GM23338 (cell line): ENCODE data around the gene THYN1. TPM values are rescaled to one million over a fixed set of nuclear protein-coding genes. Genes with fewer than 3 reads are reported as not detected.

Experiments
- ATAC-seq: fragments of 200-7000 bp; cut with Tn5 transposase; 3 replicates; pipeline ENCODE4 v1.9.1; 2020
- DNase-seq: peaks from one replicate; pipeline ENCODE4 v3.0.0-alpha.2; 2015; ENCODE audit warnings: low spot score
- H2AFZ ChIP-seq: fragments of 200-600 bp; sonication (generic); 2 replicates; pipeline ENCODE4 v1.8.0; 2016; ENCODE audit warnings: antibody characterized with exemption, mild to moderate bottlenecking, moderate library complexity
- H3F3A ChIP-seq: fragments of 200-600 bp; sonication (generic); replicated peaks from 2 replicates; pipeline ENCODE4 v1.8.0; 2017; ENCODE audit warnings: antibody characterized with exemption, mixed run types, low read depth
- H3K27ac ChIP-seq: fragments of 200-600 bp; sonication (generic); 2 replicates; pipeline ENCODE4 v1.6.1; 2016; ENCODE audit warnings: low read depth
- H3K27me3 ChIP-seq: fragments of 200-600 bp; sonication (generic); 2 replicates; pipeline ENCODE4 v1.8.0; 2016; ENCODE audit warnings: mild to moderate bottlenecking, mixed run types, moderate library complexity; ENCODE audit not compliant: insufficient read depth
- H3K36me3 ChIP-seq: fragments of 200-600 bp; sonication (generic); 2 replicates; pipeline ENCODE4 v1.8.0; 2016; ENCODE audit warnings: mild to moderate bottlenecking; ENCODE audit not compliant: insufficient read depth
- H3K4me1 ChIP-seq: fragments of 200-600 bp; sonication (generic); 2 replicates; pipeline ENCODE4 v1.8.0; 2016; ENCODE audit warnings: mild to moderate bottlenecking, moderate library complexity; ENCODE audit not compliant: insufficient read depth
- H3K4me2 ChIP-seq: fragments of 200-600 bp; sonication (generic); 2 replicates; pipeline ENCODE4 v1.7.1; 2017; ENCODE audit warnings: mixed run types
- H3K4me3 ChIP-seq: fragments of 200-600 bp; sonication (generic); 2 replicates; pipeline ENCODE4 v1.6.1; 2016; ENCODE audit warnings: mixed run types
- H3K79me2 ChIP-seq: fragments of 200-600 bp; sonication (generic); replicated peaks from 2 replicates; pipeline ENCODE4 v1.8.0; 2017; ENCODE audit warnings: mild to moderate bottlenecking; ENCODE audit not compliant: insufficient read depth
- H3K9me2 ChIP-seq: fragments of 200-600 bp; sonication (generic); 2 replicates; pipeline ENCODE4 v1.8.0; 2017; ENCODE audit not compliant: insufficient read depth
- H4K20me1 ChIP-seq: fragments of 200-600 bp; sonication (generic); replicated peaks from 2 replicates; pipeline ENCODE4 v1.8.0; 2017; ENCODE audit warnings: mild to moderate bottlenecking; ENCODE audit not compliant: insufficient read depth
- H3K27ac Mint-ChIP-seq: 2 replicates; pipeline ENCODE4 v1.8.0; 2020; ENCODE audit warnings: inconsistent platforms, mild to moderate bottlenecking, moderate library complexity, mixed read lengths
- H3K27me3 Mint-ChIP-seq: 3 replicates; pipeline ENCODE4 v1.8.0; 2022; ENCODE audit warnings: low read depth, mild to moderate bottlenecking, moderate library complexity, mixed read lengths, inconsistent platforms; ENCODE audit not compliant: insufficient read depth, poor library complexity
- H3K36me3 Mint-ChIP-seq: 3 replicates; pipeline ENCODE4 v1.8.0; 2021; ENCODE audit warnings: low read depth, mild to moderate bottlenecking, inconsistent platforms, moderate library complexity, mixed read lengths
- H3K4me1 Mint-ChIP-seq: 3 replicates; pipeline ENCODE4 v1.8.0; 2020; ENCODE audit warnings: mild to moderate bottlenecking, inconsistent platforms, mixed read lengths
- H3K4me3 Mint-ChIP-seq: 3 replicates; pipeline ENCODE4 v1.8.0; 2021; ENCODE audit warnings: moderate library complexity, mild to moderate bottlenecking, inconsistent platforms, mixed read lengths
- H3K9me3 Mint-ChIP-seq: 3 replicates; pipeline ENCODE4 v1.8.0; 2020; ENCODE audit warnings: moderate library complexity, mild to moderate bottlenecking, inconsistent platforms, mixed read lengths
- CREB1 ChIP-seq: fragments of 250-450 bp; sonication (Bioruptor Pico); IDR thresholded peaks from 2 replicates; pipeline ENCODE4 v1.5.0; 2020; ENCODE audit warnings: low read depth, mild to moderate bottlenecking, moderate library complexity
- ETS1 ChIP-seq: IDR thresholded peaks from 2 replicates; pipeline ENCODE4 v1.6.1; 2016; ENCODE audit warnings: antibody characterized with exemption
- EZH2phosphoT487 ChIP-seq: fragments of 200-600 bp; sonication (generic); IDR thresholded peaks from one replicate; pipeline ENCODE4 v1.8.1; 2018; ENCODE audit warnings: antibody characterized with exemption; ENCODE audit not compliant: unreplicated experiment
- POLR2AphosphoS5 ChIP-seq: IDR thresholded peaks from 2 replicates; pipeline ENCODE4 v1.6.1; 2016; ENCODE audit warnings: antibody characterized with exemption, low read depth
- STAT1 ChIP-seq: IDR thresholded peaks from one replicate; pipeline ENCODE4 v1.6.1; 2016; ENCODE audit warnings: antibody characterized with exemption; ENCODE audit not compliant: unreplicated experiment
- ZNF114 ChIP-seq: fragments of 250-450 bp; sonication (Bioruptor Pico); IDR thresholded peaks from 2 replicates; pipeline ENCODE4 v1.5.0; 2020; ENCODE audit warnings: mild to moderate bottlenecking, moderate library complexity
- polyA plus RNA-seq: library from polyadenylated mRNA; unstranded; fragments of >200 nt; fragmentation: Nextera tagmentation; extraction: Ambion mirVana; gene quantifications from 2 replicates; pipeline ENCODE4 v1.2.1, GENCODE V29; 2016
- total RNA-seq: library from RNA; depleted of rRNA; stranded (reverse); fragments of >200 nt; shearing (Covaris generic); gene quantifications from 2 replicates; pipeline ENCODE4 v1.2.3, GENCODE V29; 2014
- TF ChIP-seq, protein P1 (sequence below), 2 experiments: fragments of 200-600 bp in 1 of 2; sonication (generic) in 1 of 2; conservative IDR thresholded peaks; 2 replicates each; pipeline versions ENCODE4 v1.5.1 to v1.6.1; 2016 to 2017; ENCODE audit warnings: antibody characterized with exemption in 2 of 2, low read depth in 2 of 2, mild to moderate bottlenecking in 2 of 2, moderate library complexity in 1 of 2

THYN1 gene
- total and polyA plus RNA-seq, 2 experiments from 2014 or later = 116 to 216 TPM

DNA sequence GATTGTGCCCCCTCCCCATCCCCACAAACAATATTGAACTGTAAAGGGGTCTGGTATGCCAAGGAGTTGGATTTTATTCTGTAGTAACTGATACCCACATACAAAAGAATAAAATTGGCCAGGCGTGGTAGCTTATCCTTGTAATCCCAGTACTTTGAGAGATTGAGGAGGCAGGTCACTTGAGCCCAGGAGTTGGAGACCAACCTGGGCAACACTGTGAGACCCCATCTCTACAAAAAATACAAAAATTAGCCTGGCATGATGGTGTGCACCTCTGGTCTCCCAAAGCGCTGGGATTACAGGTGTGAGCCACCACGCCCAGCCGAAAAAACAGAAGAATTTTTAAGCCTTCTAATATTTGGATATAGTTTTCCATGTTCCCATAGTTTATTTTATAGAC is 18.8 kb upstream of the THYN1 start:
- Mint-ChIP-seq H3K27me3 (peaks cover 28% of the 10 kb centered on the region), H3K9me3 (peaks cover 4% of the 10 kb centered on the region; the same call in 1 of the 3 replicates), H3K36me3 (peaks cover 29% of the 10 kb centered on the region), H3K4me1 (peaks cover 61% of the 10 kb centered on the region), H3K27ac (peak overlapping the region; percentile 98), H3K4me3 (peak overlapping the region; percentile 99; the same call in 2 of the 3 replicates)
- Histone ChIP-seq H3K4me3 (peak overlapping the region; percentile 90), H3K4me2 (peak overlapping the region; percentile 93), H3K27ac (peak overlapping the region; percentile 71), H3K9me2 (no peaks in the 10 kb centered on the region), H2AFZ (no peak overlapping the region), H3K27me3 (no peaks in the 10 kb centered on the region), H3K79me2 (peaks cover 73% of the 10 kb centered on the region), H3F3A (0 out of 2 replicates have a peak, but pooled peaks cover 10% of the 10 kb centered on the region), H4K20me1 (no peaks in the 10 kb centered on the region), H3K4me1 (peaks cover 54% of the 10 kb centered on the region), H3K36me3 (no peaks in the 10 kb centered on the region)
- TF ChIP-seq POLR2AphosphoS5 (no peak), ZNF114 (CRISPR knock-in tag) (no peak), EZH2phosphoT487 (no peak), ETS1 (no peak), STAT1 (no peak), CREB1 (CRISPR knock-in tag) (no peak)
- TF ChIP-seq, protein P1, sequence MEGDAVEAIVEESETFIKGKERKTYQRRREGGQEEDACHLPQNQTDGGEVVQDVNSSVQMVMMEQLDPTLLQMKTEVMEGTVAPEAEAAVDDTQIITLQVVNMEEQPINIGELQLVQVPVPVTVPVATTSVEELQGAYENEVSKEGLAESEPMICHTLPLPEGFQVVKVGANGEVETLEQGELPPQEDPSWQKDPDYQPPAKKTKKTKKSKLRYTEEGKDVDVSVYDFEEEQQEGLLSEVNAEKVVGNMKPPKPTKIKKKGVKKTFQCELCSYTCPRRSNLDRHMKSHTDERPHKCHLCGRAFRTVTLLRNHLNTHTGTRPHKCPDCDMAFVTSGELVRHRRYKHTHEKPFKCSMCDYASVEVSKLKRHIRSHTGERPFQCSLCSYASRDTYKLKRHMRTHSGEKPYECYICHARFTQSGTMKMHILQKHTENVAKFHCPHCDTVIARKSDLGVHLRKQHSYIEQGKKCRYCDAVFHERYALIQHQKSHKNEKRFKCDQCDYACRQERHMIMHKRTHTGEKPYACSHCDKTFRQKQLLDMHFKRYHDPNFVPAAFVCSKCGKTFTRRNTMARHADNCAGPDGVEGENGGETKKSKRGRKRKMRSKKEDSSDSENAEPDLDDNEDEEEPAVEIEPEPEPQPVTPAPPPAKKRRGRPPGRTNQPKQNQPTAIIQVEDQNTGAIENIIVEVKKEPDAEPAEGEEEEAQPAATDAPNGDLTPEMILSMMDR (conservative IDR thresholded peaks at IDR 0.05; ENCODE audit: low read depth in 2 of 2) = no peak
- DNase-seq (no peak), ATAC-seq (no peak)

DNA sequence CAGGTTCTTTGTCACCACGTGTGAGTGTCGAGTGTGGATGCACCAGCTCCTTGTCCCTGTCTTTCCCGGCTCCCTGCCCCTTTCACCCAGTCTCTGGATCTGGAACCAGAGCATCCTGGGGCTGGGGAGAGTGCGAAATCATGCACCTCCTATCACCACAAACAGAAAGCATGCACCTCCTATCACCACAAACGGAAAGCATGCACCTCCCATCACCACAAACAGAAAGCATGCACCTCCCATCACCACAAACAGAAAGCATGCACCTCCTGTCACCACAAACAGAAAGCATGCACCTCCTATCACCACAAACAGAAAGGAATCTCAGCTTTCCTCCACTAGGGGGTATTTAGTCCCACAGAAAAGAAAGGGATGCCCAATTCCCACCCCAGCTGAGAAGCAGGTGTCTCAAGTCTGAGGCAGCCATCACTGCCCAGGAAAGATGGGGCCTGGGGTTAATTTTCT is 17.1 kb upstream of the THYN1 start:
- Histone ChIP-seq H3K27ac (no peak overlapping the region), H3K79me2 (peaks cover 81% of the 10 kb centered on the region), H2AFZ (no peak overlapping the region), H3K9me2 (no peaks in the 10 kb centered on the region), H3K36me3 (no peaks in the 10 kb centered on the region), H3K27me3 (no peaks in the 10 kb centered on the region), H3K4me2 (no peak overlapping the region), H3F3A (0 out of 2 replicates have a peak, but pooled peaks cover 10% of the 10 kb centered on the region), H4K20me1 (0 out of 2 replicates have a peak, but pooled peaks cover 4% of the 10 kb centered on the region), H3K4me3 (no peak overlapping the region), H3K4me1 (peaks cover 71% of the 10 kb centered on the region)
- H3K27me3 Mint-ChIP-seq = peaks cover 20% of the 10 kb centered on the region
- no peaks in the 10 kb centered on the region; the same call in 2 of the 3 replicates for H3K9me3 Mint-ChIP-seq
- TF ChIP-seq, protein P1 (conservative IDR thresholded peaks at IDR 0.05; ENCODE audit: low read depth in 2 of 2) = peak; percentile 57 to 67
- no peak for TF ChIP-seq POLR2AphosphoS5
- peaks cover 76% of the 10 kb centered on the region for H3K4me1 Mint-ChIP-seq
- DNase-seq (peak; percentile 83), ATAC-seq (peak; percentile 16)
- H3K36me3 Mint-ChIP-seq = peaks cover 31% of the 10 kb centered on the region
- H3K27ac Mint-ChIP-seq = peak overlapping the region; percentile 42
- no peak overlapping the region; the same call in 2 of the 3 replicates for H3K4me3 Mint-ChIP-seq
